ENCODE measurements around the gene STARD8. TPM values are rescaled to one million over a fixed set of nuclear protein-coding genes. Genes with fewer than 3 reads are reported as not detected.
"Not testable (repeated sequence)": the region's sequence is repeated elsewhere in the genome, so short reads cannot be mapped to it uniquely, and the experiment has no call there.

STARD8 gene
- total RNA-seq, 2 experiments from 2014 or later: 0.07 to 0.11 TPM

DNA sequence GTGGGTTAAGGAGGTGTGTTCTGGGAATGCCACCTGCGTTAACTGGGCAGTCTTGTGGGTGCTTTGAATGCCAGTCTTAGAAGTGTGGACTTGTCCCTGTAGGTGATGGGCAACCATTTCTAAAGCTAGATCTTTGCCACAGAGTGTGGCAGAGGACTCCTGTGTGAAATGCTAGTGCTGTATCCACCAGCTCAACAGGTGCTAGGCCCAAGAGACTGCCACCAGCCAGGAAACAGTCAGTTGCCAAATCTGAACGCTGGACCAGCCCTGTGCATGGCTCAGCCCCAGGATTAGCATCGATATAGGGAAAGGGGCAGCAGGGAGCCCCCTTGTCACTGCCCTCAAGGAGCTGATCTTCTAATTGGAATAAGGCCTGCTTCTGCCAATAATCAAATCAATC lies 35.3 kb downstream of the STARD8 start:
- intact Hi-C loops (cut with DNase I, micrococcal nuclease): no loop called here
- CTCF ChIA-PET: no interaction called here
- no peak for ATAC-seq

DNA sequence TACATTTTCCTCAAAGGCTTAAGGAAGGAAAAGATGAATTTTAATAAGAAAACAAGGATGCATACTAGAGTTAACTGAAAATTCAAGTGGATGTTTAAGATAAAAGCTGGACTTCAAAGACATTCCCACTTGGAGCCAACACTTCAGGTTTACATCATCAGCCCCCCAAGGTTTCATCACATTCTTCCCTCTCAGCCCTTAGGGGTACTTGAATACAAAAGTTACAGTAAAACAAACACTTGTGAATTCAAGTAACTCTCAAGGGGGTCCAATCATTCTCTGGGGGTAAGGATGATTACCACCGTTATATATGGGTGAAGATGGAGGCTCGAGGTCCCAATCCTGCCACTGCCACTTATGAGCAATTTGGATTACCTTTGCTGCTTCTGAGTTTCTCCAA lies 36.1 kb downstream of the STARD8 start:
- ChIA-PET CTCF (interaction anchor here (0.5 kb wide), 1 partner anchor 417 kb away, joined by 4 read pairs; no protein-coding TSS in a partner anchor), POLR2A (no interaction called here)
- Mint-ChIP-seq H3K36me3 (ENCODE audit: low read depth) (no peaks in the 10 kb centered on the region), H3K27me3 (peaks cover 14% of the 10 kb centered on the region), H3K4me3 (no peak overlapping the region), H3K4me1 (peaks cover 19% of the 10 kb centered on the region), H3K9me3 (ENCODE audit: low read depth) (no peaks in the 10 kb centered on the region), H3K27ac (no peak overlapping the region)
- no peak for DNase-seq
- no peak for ATAC-seq
- intact Hi-C loops (cut with DNase I, micrococcal nuclease): no loop called here

More for the DNA sequence above, 35.3 kb downstream of the STARD8 start:
- POLR2A ChIA-PET: no interaction called here
- no peak overlapping the region for H3K27ac Mint-ChIP-seq
- peaks cover 14% of the 10 kb centered on the region for H3K27me3 Mint-ChIP-seq
- peaks cover 19% of the 10 kb centered on the region for H3K4me1 Mint-ChIP-seq
- H3K9me3 Mint-ChIP-seq (ENCODE audit: low read depth): no peaks in the 10 kb centered on the region
- no peaks in the 10 kb centered on the region for H3K36me3 Mint-ChIP-seq (ENCODE audit: low read depth)
- no peak overlapping the region for H3K4me3 Mint-ChIP-seq
- DNase-seq: no peak

DNA sequence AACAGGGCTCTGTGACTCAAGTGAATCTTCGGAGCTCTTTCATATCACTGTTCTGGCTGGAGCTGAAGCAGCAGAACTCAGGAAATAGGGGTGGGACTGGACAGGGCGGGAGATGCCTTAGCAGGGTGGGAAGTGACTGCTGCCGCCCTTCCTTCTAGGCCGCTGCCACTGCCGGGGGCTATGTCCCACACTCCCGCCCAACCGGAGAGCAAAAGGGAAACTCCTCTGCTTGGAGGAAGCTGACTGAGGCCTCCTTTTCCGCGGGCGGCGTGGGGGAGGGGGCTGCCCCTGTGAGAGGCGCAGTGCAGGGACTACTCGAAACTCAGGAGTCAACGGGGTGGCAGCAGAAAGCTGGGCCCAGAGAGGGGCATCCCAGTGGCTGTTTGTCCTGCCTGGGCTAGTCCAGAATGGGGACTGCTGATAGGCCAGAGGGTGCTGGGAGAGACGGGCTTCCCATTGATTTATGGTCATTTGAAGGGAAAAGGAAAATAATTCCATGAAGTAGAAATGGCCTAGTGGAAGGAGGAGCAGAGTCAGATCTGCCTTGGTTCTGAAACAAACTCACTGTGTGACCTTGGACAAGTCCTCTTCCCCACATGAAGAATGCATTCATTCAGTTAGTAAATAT lies 36.9 kb downstream of the STARD8 start:
- Mint-ChIP-seq H3K9me3 (ENCODE audit: low read depth) (no peaks in the 10 kb centered on the region), H3K27ac (no peak overlapping the region), H3K27me3 (peaks cover 14% of the 10 kb centered on the region), H3K4me3 (no peak overlapping the region), H3K4me1 (peaks cover 19% of the 10 kb centered on the region), H3K36me3 (ENCODE audit: low read depth) (no peaks in the 10 kb centered on the region)
- CTCF ChIA-PET: interaction anchor here (1.3 kb wide), 1 partner anchor 23 kb away, joined by 3 read pairs; no protein-coding TSS in a partner anchor
- ATAC-seq (peak; percentile 16), DNase-seq (peak; percentile 48)
- POLR2A ChIA-PET: no interaction called here
- intact Hi-C loops (cut with DNase I, micrococcal nuclease): no loop called here

DNA sequence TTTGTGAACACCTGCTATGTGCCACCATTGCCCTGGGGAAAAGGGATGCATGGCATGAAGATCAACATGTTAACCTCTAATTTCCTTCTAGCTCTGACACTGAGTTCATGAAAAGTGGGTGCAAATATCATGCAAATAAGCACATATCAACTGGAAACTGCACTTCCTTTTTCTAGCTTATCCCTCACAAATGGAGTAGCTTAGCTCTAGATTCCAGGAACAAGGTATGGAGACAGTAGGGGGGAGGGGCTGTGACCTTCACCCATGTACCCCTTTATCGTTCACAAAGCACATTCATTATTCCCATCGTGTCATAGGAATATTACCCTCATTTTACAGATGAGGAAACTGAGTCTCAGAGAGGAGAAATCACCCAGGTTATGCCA lies 37.4 kb downstream of the STARD8 start:
- H3K36me3 Mint-ChIP-seq (ENCODE audit: low read depth): no peaks in the 10 kb centered on the region
- no peak for DNase-seq
- intact Hi-C loops (cut with DNase I, micrococcal nuclease): no loop called here
- H3K4me3 Mint-ChIP-seq: no peak overlapping the region
- H3K27me3 Mint-ChIP-seq: peaks cover 14% of the 10 kb centered on the region
- ChIA-PET POLR2A (no interaction called here), CTCF (interaction anchor here (1.3 kb wide), 1 partner anchor 23 kb away, joined by 3 read pairs; no protein-coding TSS in a partner anchor)
- no peaks in the 10 kb centered on the region for H3K9me3 Mint-ChIP-seq (ENCODE audit: low read depth)
- ATAC-seq: no peak
- H3K4me1 Mint-ChIP-seq: peaks cover 19% of the 10 kb centered on the region
- no peak overlapping the region for H3K27ac Mint-ChIP-seq

DNA sequence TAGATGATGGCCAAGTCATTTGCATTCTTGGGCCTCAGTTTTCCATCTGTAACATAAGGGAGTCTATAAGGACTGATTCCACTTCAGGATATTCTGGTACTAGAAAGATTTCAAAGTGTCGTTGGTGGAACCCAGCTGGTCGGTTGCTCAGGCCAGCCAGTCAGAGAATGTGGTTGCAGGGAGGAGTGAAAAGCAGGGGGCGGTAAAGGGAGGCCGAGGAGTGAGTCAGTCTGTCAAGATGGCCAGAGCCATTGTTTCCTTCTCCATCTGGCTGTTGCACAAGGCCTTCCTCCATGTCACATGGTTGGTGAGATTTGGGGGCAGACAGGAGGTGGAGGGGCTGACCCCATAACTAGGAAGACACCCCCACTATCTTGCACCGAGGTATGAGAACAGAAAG lies 38.2 kb downstream of the STARD8 start:
- ChIA-PET POLR2A (no interaction called here), CTCF (interaction anchor here (0.6 to 1.3 kb wide), 2 partner anchors 22 to 143 kb away, joined by 3 read pairs; partner anchors contain the start of gene EFNB1)
- H3K4me1 Mint-ChIP-seq: peaks cover 19% of the 10 kb centered on the region
- no peaks in the 10 kb centered on the region for H3K36me3 Mint-ChIP-seq (ENCODE audit: low read depth)
- peaks cover 14% of the 10 kb centered on the region for H3K27me3 Mint-ChIP-seq
- no peak overlapping the region for H3K27ac Mint-ChIP-seq
- DNase-seq (peak; percentile 7), ATAC-seq (no peak)
- peak overlapping the region; percentile 28 for H3K4me3 Mint-ChIP-seq
- no peaks in the 10 kb centered on the region for H3K9me3 Mint-ChIP-seq (ENCODE audit: low read depth)
- intact Hi-C loops (cut with DNase I, micrococcal nuclease): no loop called here

- ATAC-seq: peak; percentile 74
- H3K36me3 Mint-ChIP-seq (ENCODE audit: low read depth): no peaks in the 10 kb centered on the region
- DNase-seq: peak; percentile 46
- H3K4me3 Mint-ChIP-seq: peak overlapping the region; percentile 38
- POLR2A ChIA-PET: no interaction called here
- H3K27me3 Mint-ChIP-seq: peaks cover 14% of the 10 kb centered on the region
- no peaks in the 10 kb centered on the region for H3K9me3 Mint-ChIP-seq (ENCODE audit: low read depth)
- intact Hi-C loops (cut with DNase I, micrococcal nuclease): no loop called here
- CTCF ChIA-PET: interaction anchor here (0.6 kb wide), 1 partner anchor 143 kb away, joined by 3 read pairs; the partner anchor contains the start of gene EFNB1
- peaks cover 19% of the 10 kb centered on the region for H3K4me1 Mint-ChIP-seq
- no peak overlapping the region for H3K27ac Mint-ChIP-seq
Measured at GRCh38 chrX:68686097-68686977, 38.9 kb downstream of the STARD8 start.

DNA sequence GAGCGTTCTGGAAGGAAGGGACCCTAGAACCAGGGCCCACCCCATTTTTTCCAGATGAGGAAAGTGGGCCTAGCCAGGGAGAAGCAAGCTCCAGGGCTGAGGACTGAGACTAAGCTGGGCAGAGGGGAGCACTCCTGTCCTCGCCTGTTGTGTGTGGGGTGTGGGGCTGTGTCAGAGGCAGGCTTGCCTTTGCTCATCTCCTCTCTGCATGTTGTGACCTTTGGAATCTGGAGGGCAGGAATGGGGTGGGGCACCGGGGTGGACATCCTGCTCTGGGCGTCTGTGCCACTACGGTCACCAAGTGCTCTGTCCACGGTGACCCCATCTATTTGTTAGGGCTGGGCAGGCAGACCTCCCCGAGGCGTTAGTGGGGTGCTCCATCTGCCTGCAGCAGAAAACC lies 41.5 kb downstream of the STARD8 start:
- CTCF ChIA-PET; H3K9me3 Mint-ChIP-seq (ENCODE audit: low read depth); H3K27ac Mint-ChIP-seq; H3K36me3 Mint-ChIP-seq (ENCODE audit: low read depth); DNase-seq; H3K4me3 Mint-ChIP-seq; intact Hi-C loops (cut with DNase I, micrococcal nuclease); ATAC-seq; POLR2A ChIA-PET: not testable (repeated sequence)
- peaks cover 19% of the 10 kb centered on the region for H3K4me1 Mint-ChIP-seq
- H3K27me3 Mint-ChIP-seq: peaks cover 20% of the 10 kb centered on the region

DNA sequence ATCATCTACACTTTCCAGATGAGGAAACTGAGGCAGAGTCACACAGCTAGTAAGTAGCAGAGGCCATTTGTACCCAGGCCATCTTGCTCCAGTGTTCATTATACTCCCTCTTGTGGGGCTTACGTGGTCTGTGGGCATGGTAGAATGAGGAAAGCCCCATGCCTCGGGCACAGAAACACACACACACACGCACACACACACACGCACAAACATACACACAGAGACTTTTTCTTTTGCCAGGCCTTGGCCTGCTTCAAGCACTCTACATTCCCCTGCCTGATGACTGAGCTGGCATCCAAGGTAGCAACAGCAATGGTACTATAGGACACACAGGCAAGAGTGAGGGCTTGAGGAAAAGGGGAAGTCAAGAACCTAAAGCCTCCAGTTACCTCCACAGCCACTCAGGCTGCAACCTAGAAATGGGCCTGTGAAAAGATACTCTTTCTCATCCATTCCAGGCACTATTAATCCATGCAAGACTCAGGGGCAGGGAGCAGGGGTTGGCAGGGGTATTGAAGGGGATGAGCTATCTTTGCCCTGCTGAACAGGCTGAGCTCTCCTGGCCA lies 43.6 kb downstream of the STARD8 start:
- ChIA-PET CTCF (no interaction called here), POLR2A (no interaction called here)
- Mint-ChIP-seq H3K27me3 (peaks cover 26% of the 10 kb centered on the region), H3K27ac (no peak overlapping the region), H3K9me3 (ENCODE audit: low read depth) (no peaks in the 10 kb centered on the region), H3K36me3 (ENCODE audit: low read depth) (no peaks in the 10 kb centered on the region), H3K4me3 (no peak overlapping the region), H3K4me1 (peaks cover 9% of the 10 kb centered on the region)
- intact Hi-C loops (cut with DNase I, micrococcal nuclease): loop anchor here in 1 of 2 experiments (5.0 kb wide), 1 partner anchor 179 kb away; no protein-coding TSS in a partner anchor
- ATAC-seq (no peak), DNase-seq (no peak)

- Mint-ChIP-seq H3K4me1 (peaks cover 5% of the 10 kb centered on the region), H3K27ac (no peak overlapping the region), H3K4me3 (no peak overlapping the region), H3K36me3 (ENCODE audit: low read depth) (no peaks in the 10 kb centered on the region), H3K9me3 (ENCODE audit: low read depth) (no peaks in the 10 kb centered on the region), H3K27me3 (peaks cover 22% of the 10 kb centered on the region)
- ChIA-PET CTCF (no interaction called here), POLR2A (no interaction called here)
- DNase-seq (no peak), ATAC-seq (no peak)
- intact Hi-C loops (cut with DNase I, micrococcal nuclease): loop anchor here in 1 of 2 experiments (5.0 kb wide), 1 partner anchor 180 kb away; no protein-coding TSS in a partner anchor
Measured at GRCh38 chrX:68691921-68692320, 44.5 kb downstream of the STARD8 start.

GRCh38 chrX:68692651-68693050 lies 45.2 kb downstream of the STARD8 start:
- DNase-seq (no peak), ATAC-seq (no peak)
- Mint-ChIP-seq H3K4me3 (no peak overlapping the region), H3K27me3 (peaks cover 16% of the 10 kb centered on the region), H3K4me1 (peaks cover 5% of the 10 kb centered on the region), H3K9me3 (ENCODE audit: low read depth) (no peaks in the 10 kb centered on the region), H3K36me3 (ENCODE audit: low read depth) (no peaks in the 10 kb centered on the region), H3K27ac (no peak overlapping the region)
- intact Hi-C loops (cut with DNase I, micrococcal nuclease): loop anchor here in 1 of 2 experiments (5.0 kb wide), 1 partner anchor 180 kb away; no protein-coding TSS in a partner anchor
- ChIA-PET POLR2A (no interaction called here), CTCF (no interaction called here)

DNA sequence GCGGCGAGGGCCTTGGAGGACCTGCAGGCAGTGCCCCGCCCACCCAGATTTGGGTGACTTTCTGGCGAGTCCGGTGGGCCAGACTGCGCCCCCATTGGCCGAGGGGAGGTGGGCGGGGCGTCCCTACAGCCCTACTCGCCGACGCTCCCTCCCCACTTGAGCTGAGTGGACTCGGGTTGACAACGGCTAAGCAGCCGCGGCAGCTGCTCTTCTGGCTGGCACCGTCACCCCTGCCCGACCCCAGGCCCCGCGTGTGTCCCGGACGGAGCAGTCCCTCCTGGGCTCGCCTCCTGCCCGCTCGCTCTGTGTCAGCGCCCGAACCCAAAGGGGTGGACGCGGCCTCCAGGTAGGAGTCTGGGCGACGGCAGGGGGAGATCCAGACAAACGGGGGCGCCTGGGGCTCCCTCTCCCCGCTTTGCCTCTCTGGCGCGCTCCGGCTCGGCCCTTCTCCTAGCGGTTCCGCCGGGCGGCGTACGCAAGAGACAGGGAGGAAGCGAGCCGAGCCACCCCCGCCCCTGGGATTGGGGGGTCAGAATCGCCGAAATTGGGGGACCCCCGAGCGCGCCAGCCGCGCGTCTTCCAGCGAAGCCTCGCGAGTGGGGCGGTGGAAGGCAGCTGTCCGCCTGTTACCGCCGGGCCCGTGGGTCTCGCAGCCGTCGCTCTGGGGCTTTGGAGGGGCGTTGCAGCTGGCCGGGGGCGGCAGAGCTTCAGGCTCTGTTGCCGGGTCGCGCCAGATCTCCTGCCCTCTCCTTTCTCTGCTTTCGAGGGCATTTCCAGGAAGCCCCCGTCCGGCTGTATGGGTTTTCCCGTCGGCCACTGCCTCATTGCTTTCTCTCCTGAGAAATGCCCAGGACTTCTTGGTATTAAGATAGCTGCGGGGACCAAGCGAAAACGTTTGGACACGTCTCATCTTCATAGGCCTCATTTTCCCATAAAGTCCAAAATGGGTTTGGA lies 46.3 kb downstream of the STARD8 start:
- Mint-ChIP-seq H3K36me3 (ENCODE audit: low read depth) (no peaks in the 10 kb centered on the region), H3K27ac (no peak overlapping the region), H3K9me3 (ENCODE audit: low read depth) (no peaks in the 10 kb centered on the region), H3K27me3 (peaks cover 16% of the 10 kb centered on the region), H3K4me1 (peaks cover 5% of the 10 kb centered on the region), H3K4me3 (peak overlapping the region; percentile 15)
- ChIA-PET POLR2A (no interaction called here), CTCF (no interaction called here)
- intact Hi-C loops (cut with DNase I, micrococcal nuclease): loop anchor here in 1 of 2 experiments (5.0 kb wide), 1 partner anchor 181 kb away; no protein-coding TSS in a partner anchor
- DNase-seq: peak; percentile 16
- ATAC-seq: no peak
